HepG2 (cell line): ENCODE measurements around the gene TM4SF1. TPM values are rescaled to one million over a fixed set of nuclear protein-coding genes. Genes with fewer than 3 reads are reported as not detected.

Experiments
- ARID2 ChIP-seq: sonication (generic); formaldehyde crosslinking; IDR thresholded peaks from 2 replicates; pipeline ENCODE4 v1.8.1; 2022; ENCODE audit warnings: mild to moderate bottlenecking, missing genetic modification reagents, borderline replicate concordance
- ELF1 ChIP-seq: sonication (generic); formaldehyde crosslinking; IDR thresholded peaks from 2 replicates; pipeline ENCODE4 v1.4.0; 2020; ENCODE audit warnings: missing genetic modification reagents
- EZH2 ChIP-seq: conservative IDR thresholded peaks from 2 replicates; pipeline ENCODE4 v1.6.1; 2012; ENCODE audit warnings: mild to moderate bottlenecking, low read depth, low read length, moderate library complexity
- HOMEZ ChIP-seq: IDR thresholded peaks from 2 replicates; pipeline ENCODE4 v1.6.1; 2016; ENCODE audit warnings: low read depth
- KAT2B ChIP-seq: fragments of 150-350 bp; IDR thresholded peaks from 2 replicates; pipeline ENCODE4 v1.6.1; 2014; ENCODE audit warnings: low read depth, low read length, borderline replicate concordance
- MTA1 ChIP-seq: sonication (generic); formaldehyde crosslinking; IDR thresholded peaks from 2 replicates; pipeline ENCODE4 v1.4.0; 2020; ENCODE audit warnings: missing genetic modification reagents, mild to moderate bottlenecking, borderline replicate concordance
- MYC ChIP-seq: sonication (generic); formaldehyde crosslinking; IDR thresholded peaks from 2 replicates; pipeline ENCODE4 v1.9.0; 2021; ENCODE audit warnings: missing genetic modification reagents, borderline replicate concordance
- NR2F2 ChIP-seq: IDR thresholded peaks from 2 replicates; pipeline ENCODE4 v1.6.1; 2012; ENCODE audit warnings: low read depth, inconsistent platforms, borderline replicate concordance
- NR2F6 ChIP-seq, 2 experiments: IDR thresholded peaks; 2 replicates each; pipeline ENCODE4 v1.6.1; 2016; ENCODE audit warnings: antibody characterized with exemption in 1 of 2, mild to moderate bottlenecking in 1 of 2
- PRDM15 ChIP-seq: sonication (generic); formaldehyde crosslinking; IDR thresholded peaks from 2 replicates; pipeline ENCODE4 v1.4.0; 2020; ENCODE audit warnings: missing genetic modification reagents
- SIN3B ChIP-seq: fragments of 150-350 bp; IDR thresholded peaks from 2 replicates; pipeline ENCODE4 v1.6.1; 2014; ENCODE audit warnings: low read length
- TARDBP ChIP-seq: sonication (generic); formaldehyde crosslinking; IDR thresholded peaks from 2 replicates; pipeline ENCODE4 v1.8.0; 2022; ENCODE audit warnings: mild to moderate bottlenecking, missing genetic modification reagents
- YY1 ChIP-seq: IDR thresholded peaks from 2 replicates; pipeline ENCODE4 v1.6.1; 2011; ENCODE audit warnings: low read length, low read depth, moderate library complexity, mild to moderate bottlenecking; ENCODE audit not compliant: insufficient read depth, insufficient replicate concordance
- ZBTB14 ChIP-seq: sonication (generic); formaldehyde crosslinking; IDR thresholded peaks from 2 replicates; pipeline ENCODE4 v1.4.0; 2020; ENCODE audit warnings: missing genetic modification reagents
- ZFP82 ChIP-seq: sonication (generic); formaldehyde crosslinking; IDR thresholded peaks from 2 replicates; pipeline ENCODE4 v1.5.1; 2020; ENCODE audit warnings: mild to moderate bottlenecking, missing genetic modification reagents, borderline replicate concordance
- ZNF17 ChIP-seq: sonication (generic); formaldehyde crosslinking; IDR thresholded peaks from 2 replicates; pipeline ENCODE4 v1.5.0; 2020; ENCODE audit warnings: mild to moderate bottlenecking, missing genetic modification reagents
- ZNF546 ChIP-seq: sonication (generic); formaldehyde crosslinking; conservative IDR thresholded peaks from 2 replicates; pipeline ENCODE4 v1.8.1; 2023; ENCODE audit warnings: mild to moderate bottlenecking, missing genetic modification reagents
- ZNF577 ChIP-seq: sonication (generic); formaldehyde crosslinking; IDR thresholded peaks from 2 replicates; pipeline ENCODE4 v1.4.0; 2020; ENCODE audit warnings: mild to moderate bottlenecking, low read depth, missing genetic modification reagents, borderline replicate concordance
- ZNF768 ChIP-seq: sonication (generic); formaldehyde crosslinking; IDR thresholded peaks from 2 replicates; pipeline ENCODE4 v1.4.0; 2020; ENCODE audit warnings: missing genetic modification reagents
- ZNF773 ChIP-seq: sonication (generic); formaldehyde crosslinking; IDR thresholded peaks from 2 replicates; pipeline ENCODE4 v1.4.0; 2020; ENCODE audit warnings: missing genetic modification reagents, borderline replicate concordance
- ZNF781 ChIP-seq: sonication (generic); formaldehyde crosslinking; IDR thresholded peaks from 2 replicates; pipeline ENCODE4 v1.5.1; 2020; ENCODE audit warnings: borderline replicate concordance, mild to moderate bottlenecking, missing genetic modification reagents; ENCODE audit errors: not compliant biosample characterization
- polyA plus RNA-seq, 8 experiments: library from polyadenylated mRNA; depleted of rRNA in 3 of 8; stranded (reverse) in 7 of 8; unstranded in 1 of 8; fragments of >200 nt; fragmentation: Illumina TruSeq in 4 of 8; extraction: Trizol in 4 of 8; gene quantifications; 2 replicates each; pipeline versions ENCODE4 v1.2.1 to v1.2.3, GENCODE V29; 2011 to 2016; ENCODE audit warnings: low read depth in 4 of 8, missing spikeins in 1 of 8, mixed read lengths in 1 of 8; ENCODE audit not compliant: insufficient read depth in 1 of 8
- total RNA-seq, 5 experiments: library from RNA; depleted of rRNA; stranded (reverse); fragments of >200 nt; fragmentation: Illumina TruSeq; extraction: Trizol; gene quantifications; 2 replicates each; pipeline ENCODE4 v1.2.3, GENCODE V29; 2016; ENCODE audit warnings: low read depth in 1 of 5

TM4SF1 gene
- total and polyA plus RNA-seq, 2 of the 13 experiments (the other 11 are each of a cell fraction or from before 2014, with no cell fraction given) = 431 to 1,359 TPM

DNA sequence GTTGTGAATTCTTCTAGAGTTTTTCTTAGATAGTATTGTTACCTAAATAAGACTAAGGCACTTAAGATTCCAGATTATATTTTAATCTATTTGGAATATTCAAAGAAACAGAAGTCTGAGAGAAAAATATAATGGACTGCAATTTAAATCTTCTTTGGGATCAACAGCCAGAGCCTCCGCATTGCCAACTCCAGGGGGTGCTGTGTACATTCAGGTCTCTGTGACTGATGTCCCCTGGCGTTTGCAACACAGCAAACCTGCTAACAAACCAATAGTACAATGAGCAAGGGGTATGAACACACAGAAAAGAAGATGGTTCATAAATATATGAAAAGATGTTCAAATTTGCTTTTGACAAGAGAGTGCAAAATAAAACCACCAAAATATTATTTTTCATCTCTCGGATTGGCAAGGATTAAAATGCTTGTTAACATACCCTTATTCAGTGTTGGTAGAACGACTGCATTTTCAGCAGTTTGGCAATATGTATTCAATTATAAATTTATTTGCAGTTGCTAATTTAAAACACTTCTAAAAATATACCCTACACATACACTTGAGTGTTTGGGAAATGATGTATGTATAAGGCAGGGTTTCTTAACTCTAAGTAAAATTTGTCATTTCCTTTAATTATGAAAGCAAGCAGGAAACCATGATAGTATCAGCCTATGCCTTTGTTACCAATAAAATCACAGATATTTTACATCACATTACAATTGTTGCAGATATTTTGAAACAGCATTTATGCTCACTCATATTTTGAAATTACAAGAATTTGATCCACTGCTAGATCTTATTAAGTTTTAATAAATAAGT, 16.1 kb upstream of the TM4SF1 start (continued):
- no peak for TF ChIP-seq ARID2 (CRISPR knock-in tag)
- no peak for TF ChIP-seq ZNF546
- TF ChIP-seq NR2F6 (IDR thresholded peaks at IDR 0.05) = no peak
- TF ChIP-seq NR2F6 (CRISPR knock-in tag; IDR thresholded peaks at IDR 0.05) = no peak
- TF ChIP-seq ELF1 = no peak
- TF ChIP-seq KAT2B = no peak
- TF ChIP-seq ZFP82 = no peak
- no peak for TF ChIP-seq EZH2
- no peak for TF ChIP-seq ZBTB14 (CRISPR knock-in tag)
- no peak for TF ChIP-seq TARDBP (CRISPR knock-in tag)
- no peak for TF ChIP-seq ZNF773 (CRISPR knock-in tag)
- no peak for TF ChIP-seq YY1
- no peak for TF ChIP-seq PRDM15 (CRISPR knock-in tag)
- TF ChIP-seq ZNF781 (CRISPR knock-in tag) = no peak
- no peak for TF ChIP-seq ZNF768 (CRISPR knock-in tag)
- no peak for TF ChIP-seq MYC (CRISPR knock-in tag)
- TF ChIP-seq SIN3B = no peak; the same call in 1 of the 2 replicates
- no peak for TF ChIP-seq ZNF17
- no peak for TF ChIP-seq ZNF577 (CRISPR knock-in tag)
- peak; percentile 51; the same call in 1 of the 2 replicates for TF ChIP-seq NR2F2
- TF ChIP-seq MTA1 = no peak
- peak; percentile 49; the same call in 1 of the 2 replicates for TF ChIP-seq HOMEZ
